Naive thymus-derived CD4-positive, alpha-beta T cell (primary cell): Measurements from ENCODE around the gene ZFP14. TPM values are rescaled to one million over a fixed set of nuclear protein-coding genes. Genes with fewer than 3 reads are reported as not detected.
A peak's percentile ranks its signal among the peaks of the same experiment; 100 is the strongest.
"Not testable (repeated sequence)": the region's sequence is repeated elsewhere in the genome, so short reads cannot be mapped to it uniquely, and the experiment has no call there.

Experiments
- ATAC-seq: fragments of 150-1000 bp; cut with Tn5 transposase; 2 replicates; pipeline ENCODE4 v1.10.0; 2021; ENCODE audit warnings: mild to moderate bottlenecking, moderate library complexity
- CTCF ChIA-PET: fragments of 350-600 bp; sonication (Branson Sonifier 250); formaldehyde crosslinking; loops from one replicate; lab custom pipeline; 2021; ENCODE audit warnings: antibody characterized with exemption; lab: Charles Lee
- POLR2A ChIA-PET: fragments of 350-600 bp; sonication (Branson Sonifier 250); formaldehyde crosslinking; loops from one replicate; lab custom pipeline; 2021; ENCODE audit warnings: antibody characterized with exemption, inconsistent platforms; lab: Charles Lee
- DNase-seq, 9 donors: peaks; one replicate each; pipeline versions ENCODE4 v3.0.0 to v3.0.0-alpha.2; 2020 to 2022; ENCODE audit warnings: mixed read lengths in 1 of 9
- H3K27ac ChIP-seq: one replicate; pipeline ENCODE4 v1.7.0; 2013; ENCODE audit warnings: mild to moderate bottlenecking, low read depth, low read length, moderate library complexity
- H3K27me3 ChIP-seq, 2 donors: one replicate each; pipeline ENCODE4 v1.7.0; 2013; ENCODE audit warnings: low read length in 2 of 2, mild to moderate bottlenecking in 2 of 2, moderate library complexity in 2 of 2; ENCODE audit not compliant: control insufficient read depth in 2 of 2, insufficient read depth in 2 of 2
- H3K36me3 ChIP-seq, 3 experiments: 1 replicate in 2 of 3; 2 replicates in 1 of 3; pipeline ENCODE4 v1.7.0; 2013; ENCODE audit warnings: low read length in 3 of 3, mild to moderate bottlenecking in 3 of 3, moderate library complexity in 1 of 3; ENCODE audit not compliant: insufficient read depth in 3 of 3, control insufficient read depth in 2 of 3
- H3K4me1 ChIP-seq, 2 donors: one replicate each; pipeline ENCODE4 v1.7.0; 2013; ENCODE audit warnings: low read length in 2 of 2, mild to moderate bottlenecking in 2 of 2, moderate library complexity in 1 of 2; ENCODE audit not compliant: control insufficient read depth in 2 of 2, insufficient read depth in 2 of 2
- H3K4me3 ChIP-seq: 2 replicates; pipeline ENCODE4 v1.7.0; 2013; ENCODE audit warnings: mild to moderate bottlenecking, low read length
- H3K9me3 ChIP-seq, 3 experiments: 1 replicate in 2 of 3; 2 replicates in 1 of 3; pipeline ENCODE4 v1.7.0; 2013; ENCODE audit warnings: low read length in 3 of 3; ENCODE audit not compliant: control insufficient read depth in 2 of 3
- H3K27ac Mint-ChIP-seq, 9 donors: one replicate each; pipeline ENCODE4 v1.8.0; 2020 to 2022; ENCODE audit warnings: mixed read lengths in 9 of 9, mild to moderate bottlenecking in 8 of 9, moderate library complexity in 5 of 9, inconsistent platforms in 2 of 9
- H3K27me3 Mint-ChIP-seq, 5 donors: one replicate each; pipeline ENCODE4 v1.8.0; 2021 to 2022; ENCODE audit warnings: mixed read lengths in 5 of 5, mild to moderate bottlenecking in 1 of 5
- H3K36me3 Mint-ChIP-seq, 5 donors: one replicate each; pipeline ENCODE4 v1.8.0; 2020 to 2022; ENCODE audit warnings: mixed read lengths in 5 of 5, mild to moderate bottlenecking in 3 of 5, inconsistent platforms in 1 of 5
- H3K4me1 Mint-ChIP-seq, 7 donors: one replicate each; pipeline ENCODE4 v1.8.0; 2020 to 2022; ENCODE audit warnings: mixed read lengths in 7 of 7, mild to moderate bottlenecking in 3 of 7, inconsistent platforms in 1 of 7
- H3K4me3 Mint-ChIP-seq, 10 donors: one replicate each; pipeline ENCODE4 v1.8.0; 2020 to 2022; ENCODE audit warnings: mild to moderate bottlenecking in 10 of 10, mixed read lengths in 10 of 10, moderate library complexity in 6 of 10, inconsistent platforms in 2 of 10
- H3K9me3 Mint-ChIP-seq, 11 donors: one replicate each; pipeline ENCODE4 v1.8.0; 2020 to 2022; ENCODE audit warnings: mixed read lengths in 11 of 11, mild to moderate bottlenecking in 4 of 11, inconsistent platforms in 1 of 11, moderate library complexity in 1 of 11
- intact Hi-C, 2 donors: fragments of 100-400 bp; cut with micrococcal nuclease; formaldehyde crosslinking; loops; one replicate each; pipeline ENCODE4 v1.15.1; 2023
- polyA plus RNA-seq, 2 donors: library from polyadenylated mRNA; unstranded; fragments of 300-500 nt; fragmentation: Illumina TruSeq; gene quantifications; one replicate each; pipeline ENCODE4 v1.2.3, GENCODE V29; 2021
- total RNA-seq, 6 experiments: library from RNA in 5 of 6; stranded (reverse) in 5 of 6; gene quantifications; 1 replicate in 5 of 6; 2 replicates in 1 of 6; pipeline ENCODE4 v1.2.3 and lab custom pipeline; 2021 to 2026

ZFP14 gene
- total and polyA plus RNA-seq, 7 experiments from 2014 or later = 4.7 to 24.0 (median 6.5) TPM

DNA sequence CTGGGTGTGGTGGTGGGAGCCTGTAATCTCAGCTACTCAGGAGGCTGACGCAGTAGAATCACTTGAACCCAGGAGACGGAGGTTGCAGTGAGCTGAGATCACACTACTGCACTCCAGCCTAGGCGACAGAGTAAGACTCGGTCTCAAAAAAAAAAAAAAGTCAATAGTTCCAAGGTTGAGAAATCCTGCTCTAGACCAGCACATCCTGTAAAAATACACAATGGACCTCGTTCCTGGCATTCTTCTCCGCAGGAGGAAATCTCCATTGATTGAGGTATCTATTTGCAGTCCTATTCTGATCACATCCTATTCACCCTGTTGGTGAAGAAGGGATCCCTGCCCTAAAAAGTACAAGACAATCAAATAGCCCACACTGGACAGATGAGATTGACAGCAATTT is 15.2 kb downstream of the ZFP14 start:
- Mint-ChIP-seq H3K27ac (no peak overlapping the region), H3K36me3 (peaks cover 25 to 99% (median 90%) of the 10 kb centered on the region in 5 donors), H3K4me3 (no peak overlapping the region), H3K9me3 (peaks cover 5 to 99% (median 50%) of the 10 kb centered on the region in 11 donors), H3K4me1 (peaks cover 0 to 4% (median 0%) of the 10 kb centered on the region in 7 donors), H3K27me3 (no peaks in the 10 kb centered on the region)
- intact Hi-C loops = no loop called here
- Histone ChIP-seq H3K27ac (no peak overlapping the region), H3K4me3 (no peak overlapping the region), H3K36me3 (peaks cover 23 to 89% (median 45%) of the 10 kb centered on the region in 3 experiments), H3K4me1 (no peaks in the 10 kb centered on the region), H3K9me3 (peaks cover 0 to 65% (median 14%) of the 10 kb centered on the region in 3 experiments), H3K27me3 (no peaks in the 10 kb centered on the region)
- ATAC-seq (no peak), DNase-seq (no peak)
- POLR2A ChIA-PET = interaction anchor here (0.8 kb wide), 1 partner anchor 17 kb away, joined by 3 read pairs; no protein-coding TSS in a partner anchor
- CTCF ChIA-PET = no interaction called here

DNA sequence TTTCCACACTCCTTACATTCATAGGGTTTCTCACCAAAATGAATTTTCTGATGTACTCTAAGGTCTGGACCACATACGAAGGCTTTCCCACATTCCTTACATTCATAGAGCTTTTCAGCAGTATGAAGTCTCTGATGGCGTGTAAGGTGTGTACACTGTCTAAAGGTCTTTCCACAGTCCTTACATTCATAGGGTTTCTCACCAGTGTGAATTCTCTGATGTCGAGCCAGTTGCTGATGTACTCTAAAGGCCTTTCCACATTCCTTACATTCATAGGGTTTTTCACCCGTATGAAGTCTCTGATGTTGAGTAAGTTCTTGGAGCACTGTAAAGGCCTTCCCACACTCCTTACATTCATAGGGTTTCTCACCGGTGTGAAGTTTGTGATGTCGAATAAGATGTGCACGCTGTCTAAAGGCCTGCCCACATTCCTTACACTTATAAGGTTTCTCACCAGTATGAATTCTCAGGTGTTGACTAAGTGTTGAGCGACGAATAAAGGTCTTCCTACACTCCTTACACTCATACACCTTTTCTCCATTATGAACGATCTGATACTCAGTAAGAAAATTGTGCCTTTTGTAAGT is 38.1 kb downstream of the ZFP14 start:
- Mint-ChIP-seq H3K36me3 (peaks cover 38 to 80% (median 77%) of the 10 kb centered on the region in 5 donors), H3K4me3 (no peak overlapping the region), H3K4me1 (no peaks in the 10 kb centered on the region), H3K27me3 (no peaks in the 10 kb centered on the region), H3K9me3 (peaks cover 3 to 95% (median 78%) of the 10 kb centered on the region in 11 donors), H3K27ac (no peak overlapping the region)
- Histone ChIP-seq H3K27ac (no peak overlapping the region), H3K4me3 (no peak overlapping the region), H3K4me1 (no peaks in the 10 kb centered on the region), H3K27me3 (no peaks in the 10 kb centered on the region), H3K9me3 (peaks cover 5 to 89% (median 32%) of the 10 kb centered on the region in 3 experiments), H3K36me3 (peaks cover 0 to 77% (median 7%) of the 10 kb centered on the region in 3 experiments)
- POLR2A ChIA-PET = interaction anchor here (0.7 kb wide), 1 partner anchor 596 kb away, joined by 3 read pairs; no protein-coding TSS in a partner anchor
- intact Hi-C loops = no loop called here
- ATAC-seq (no peak), DNase-seq (no peak)
- CTCF ChIA-PET = no interaction called here

DNA sequence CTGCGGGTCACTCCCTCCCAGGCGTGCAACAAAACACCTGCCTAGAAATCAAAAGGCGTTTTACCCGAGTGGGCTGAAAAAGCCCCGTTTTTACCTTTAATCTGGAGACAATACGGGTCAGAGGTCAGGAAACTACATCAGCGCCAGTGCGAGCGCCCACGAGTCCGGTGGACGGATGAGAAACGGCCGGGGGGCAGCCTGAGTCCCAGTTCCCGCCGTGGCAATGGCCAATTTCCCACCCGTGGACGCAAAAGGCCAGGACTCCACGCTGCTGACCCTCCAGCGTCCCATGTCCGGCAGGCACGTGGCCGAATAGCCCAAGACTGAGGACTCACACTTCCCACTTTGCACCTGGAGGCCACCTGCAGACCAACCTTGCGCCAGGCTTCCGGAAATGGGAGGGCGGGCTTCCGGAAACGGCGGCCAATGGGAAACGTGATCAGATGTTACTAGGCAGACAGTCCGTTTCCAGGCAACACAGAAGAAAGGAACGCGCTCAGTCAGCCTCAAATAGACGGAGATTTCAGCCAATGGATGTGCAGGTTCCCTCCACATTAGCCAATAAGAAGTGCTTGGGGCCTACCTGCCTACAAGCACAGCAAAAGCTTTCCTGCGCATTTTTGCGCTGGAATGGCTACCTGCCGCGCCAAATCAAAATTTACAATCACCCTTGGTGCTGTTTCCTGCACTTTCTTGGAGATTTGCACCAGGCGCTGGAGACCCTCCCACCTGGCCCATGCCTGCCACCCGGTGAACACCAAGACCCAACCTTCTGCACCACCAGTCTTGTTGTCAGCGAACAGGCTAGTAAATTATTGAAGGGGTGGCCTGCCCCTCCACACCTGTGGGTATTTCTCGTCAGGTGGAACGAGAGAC is 47.4 kb downstream of the ZFP14 start:
- ChIA-PET CTCF (no interaction called here), POLR2A (no interaction called here)
- Histone ChIP-seq H3K9me3 (peaks cover 0 to 70% (median 33%) of the 10 kb centered on the region in 3 experiments), H3K36me3 (peaks cover 0 to 3% (median 0%) of the 10 kb centered on the region in 3 experiments), H3K27me3 (no peaks in the 10 kb centered on the region), H3K27ac (no peak overlapping the region), H3K4me1 (no peaks in the 10 kb centered on the region), H3K4me3 (peak overlapping the region; percentile 54)
- ATAC-seq (peak; percentile 97), DNase-seq (peak; percentile 6 to 74 (median 36))
- H3K4me3 Mint-ChIP-seq = peak overlapping the region; percentile 5 to 82 (median 66)
- peaks cover under 1 to 97% (median 67%) of the 10 kb centered on the region in 11 donors for H3K9me3 Mint-ChIP-seq
- intact Hi-C loops = no loop called here
- peaks cover 0 to 13% (median 7%) of the 10 kb centered on the region in 7 donors for H3K4me1 Mint-ChIP-seq
- H3K27ac Mint-ChIP-seq = peak overlapping the region in 1 of 9 donors; percentile 41
- H3K27me3 Mint-ChIP-seq = no peaks in the 10 kb centered on the region
- H3K36me3 Mint-ChIP-seq = peaks cover 20 to 44% (median 27%) of the 10 kb centered on the region in 5 donors

DNA sequence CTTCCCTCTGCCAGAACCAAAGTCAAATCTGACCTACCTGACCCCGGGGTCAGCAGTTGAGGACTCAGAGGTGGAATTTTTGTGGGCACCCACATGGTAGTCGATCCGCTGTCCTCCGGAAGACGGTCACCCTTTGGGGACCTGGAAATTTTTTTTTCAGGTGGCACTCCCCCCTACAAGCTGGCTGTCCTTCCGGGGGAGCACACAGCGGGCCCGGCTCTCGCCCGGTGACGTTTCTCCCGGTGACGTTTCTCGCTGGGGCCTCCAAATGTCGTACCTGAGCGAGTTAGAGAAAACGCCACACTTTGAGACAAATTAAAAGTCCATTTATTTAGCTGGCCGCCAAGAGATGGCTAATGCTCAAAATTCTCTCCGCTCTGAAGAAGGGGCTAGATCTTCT is 48.8 kb downstream of the ZFP14 start:
- no peak for DNase-seq
- Histone ChIP-seq H3K9me3 (peaks cover 0 to 68% (median 31%) of the 10 kb centered on the region in 3 experiments), H3K4me3 (no peak overlapping the region), H3K27me3 (no peaks in the 10 kb centered on the region), H3K4me1 (no peaks in the 10 kb centered on the region), H3K27ac (no peak overlapping the region), H3K36me3 (peaks cover 0 to 3% (median 0%) of the 10 kb centered on the region in 3 experiments)
- Mint-ChIP-seq H3K9me3 (peaks cover 0 to 97% (median 70%) of the 10 kb centered on the region in 11 donors), H3K4me1 (peaks cover 0 to 13% (median 7%) of the 10 kb centered on the region in 7 donors), H3K4me3 (peak overlapping the region in 3 of 10 donors; percentile 55 to 64 (median 56)), H3K27me3 (no peaks in the 10 kb centered on the region), H3K27ac (no peak overlapping the region), H3K36me3 (peaks cover 17 to 43% (median 20%) of the 10 kb centered on the region in 5 donors)
- CTCF ChIA-PET = no interaction called here
- intact Hi-C loops = no loop called here
- no peak for ATAC-seq
- POLR2A ChIA-PET = no interaction called here

DNA sequence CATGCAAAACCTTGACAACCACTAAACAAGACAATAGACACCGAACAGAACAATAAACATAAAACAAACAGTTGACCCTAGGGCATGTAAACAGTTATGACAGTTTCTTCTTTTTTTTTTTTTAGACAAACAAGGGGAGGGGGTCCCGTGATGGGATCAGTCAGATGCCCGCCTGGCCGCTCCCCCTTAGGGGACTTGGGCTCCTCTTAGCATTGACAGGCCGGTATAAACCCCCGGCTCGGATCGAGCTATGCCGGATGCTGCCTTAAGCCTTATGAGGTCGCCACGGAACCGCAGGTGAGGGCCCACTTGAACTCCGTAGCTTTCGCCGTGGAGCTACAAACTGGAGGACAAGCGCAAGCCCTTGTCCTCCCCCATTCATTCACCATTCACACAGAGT is 49.5 kb downstream of the ZFP14 start:
- DNase-seq, H3K4me1 ChIP-seq, H3K27ac Mint-ChIP-seq, H3K27ac ChIP-seq, intact Hi-C loops, H3K27me3 Mint-ChIP-seq, H3K36me3 ChIP-seq, H3K27me3 ChIP-seq, ATAC-seq, CTCF ChIA-PET, POLR2A ChIA-PET, H3K4me3 ChIP-seq: not testable (repeated sequence)
- peak overlapping the region in 5 of 10 donors; percentile 40 to 73 (median 47) for H3K4me3 Mint-ChIP-seq
- peaks cover 0 to 13% (median 7%) of the 10 kb centered on the region in 7 donors for H3K4me1 Mint-ChIP-seq
- peaks cover 0 to 64% (median 31%) of the 10 kb centered on the region in 3 experiments for H3K9me3 ChIP-seq
- H3K36me3 Mint-ChIP-seq = peaks cover 18 to 49% (median 23%) of the 10 kb centered on the region in 5 donors
- H3K9me3 Mint-ChIP-seq = peaks cover 0 to 100% (median 76%) of the 10 kb centered on the region in 11 donors

DNA sequence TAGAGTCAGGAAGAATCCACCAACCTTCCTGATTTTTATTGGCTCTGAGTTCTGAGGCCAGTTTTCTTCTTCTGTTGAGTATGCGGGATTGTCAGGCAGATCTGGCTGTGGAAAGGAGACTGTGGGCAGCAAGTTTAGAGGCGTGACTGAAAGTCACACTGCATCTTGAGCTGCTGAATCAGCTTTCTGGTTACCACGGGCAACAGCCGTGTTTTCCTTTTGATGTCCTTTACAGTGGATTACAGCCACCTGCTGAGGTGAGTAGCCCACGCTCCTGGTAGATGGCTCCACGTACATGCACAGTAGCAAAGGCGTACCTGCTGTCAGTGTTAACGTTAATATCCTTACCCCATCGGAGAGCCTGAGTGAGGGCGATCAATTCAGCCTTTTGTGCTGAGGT is 52.4 kb downstream of the ZFP14 start:
- H3K4me1 Mint-ChIP-seq, DNase-seq, H3K27ac ChIP-seq, ATAC-seq, H3K27ac Mint-ChIP-seq, H3K4me3 Mint-ChIP-seq, POLR2A ChIA-PET, CTCF ChIA-PET, H3K36me3 ChIP-seq, H3K27me3 ChIP-seq, intact Hi-C loops, H3K27me3 Mint-ChIP-seq, H3K4me3 ChIP-seq, H3K4me1 ChIP-seq: not testable (repeated sequence)
- H3K36me3 Mint-ChIP-seq = peaks cover 15 to 49% (median 30%) of the 10 kb centered on the region in 5 donors
- H3K9me3 ChIP-seq = peaks cover 0 to 45% (median 17%) of the 10 kb centered on the region in 3 experiments
- peaks cover 5 to 99% (median 75%) of the 10 kb centered on the region in 11 donors for H3K9me3 Mint-ChIP-seq
